Measurements from ENCODE around the gene FBXL14.

GRCh38 chr12:1611803-1612572, 17.6 kb upstream of the FBXL14 start:
- TF ChIP-seq CTCF (IDR thresholded peaks at IDR 0.05): no peak
- no peak for TF ChIP-seq POLR2A (IDR thresholded peaks at IDR 0.05)

Measured in gastroesophageal sphincter (tissue), 3 donors.